Right hindlimb (tissue), 1 donor: ENCODE measurements around the gene MMD2.
"Not testable (repeated sequence)": the region's sequence is repeated elsewhere in the genome, so short reads cannot be mapped to it uniquely, and the experiment has no call there.

ENCODE experiments used
- DNase-seq: peaks from one replicate; pipeline ENCODE4 v3.0.0-alpha.2; 2018

MMD2 gene, protein sequence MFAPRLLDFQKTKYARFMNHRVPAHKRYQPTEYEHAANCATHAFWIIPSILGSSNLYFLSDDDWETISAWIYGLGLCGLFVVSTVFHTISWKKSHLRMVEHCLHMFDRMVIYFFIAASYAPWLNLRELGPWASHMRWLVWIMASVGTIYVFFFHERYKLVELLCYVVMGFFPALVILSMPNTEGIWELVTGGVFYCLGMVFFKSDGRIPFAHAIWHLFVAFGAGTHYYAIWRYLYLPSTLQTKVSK

DNA sequence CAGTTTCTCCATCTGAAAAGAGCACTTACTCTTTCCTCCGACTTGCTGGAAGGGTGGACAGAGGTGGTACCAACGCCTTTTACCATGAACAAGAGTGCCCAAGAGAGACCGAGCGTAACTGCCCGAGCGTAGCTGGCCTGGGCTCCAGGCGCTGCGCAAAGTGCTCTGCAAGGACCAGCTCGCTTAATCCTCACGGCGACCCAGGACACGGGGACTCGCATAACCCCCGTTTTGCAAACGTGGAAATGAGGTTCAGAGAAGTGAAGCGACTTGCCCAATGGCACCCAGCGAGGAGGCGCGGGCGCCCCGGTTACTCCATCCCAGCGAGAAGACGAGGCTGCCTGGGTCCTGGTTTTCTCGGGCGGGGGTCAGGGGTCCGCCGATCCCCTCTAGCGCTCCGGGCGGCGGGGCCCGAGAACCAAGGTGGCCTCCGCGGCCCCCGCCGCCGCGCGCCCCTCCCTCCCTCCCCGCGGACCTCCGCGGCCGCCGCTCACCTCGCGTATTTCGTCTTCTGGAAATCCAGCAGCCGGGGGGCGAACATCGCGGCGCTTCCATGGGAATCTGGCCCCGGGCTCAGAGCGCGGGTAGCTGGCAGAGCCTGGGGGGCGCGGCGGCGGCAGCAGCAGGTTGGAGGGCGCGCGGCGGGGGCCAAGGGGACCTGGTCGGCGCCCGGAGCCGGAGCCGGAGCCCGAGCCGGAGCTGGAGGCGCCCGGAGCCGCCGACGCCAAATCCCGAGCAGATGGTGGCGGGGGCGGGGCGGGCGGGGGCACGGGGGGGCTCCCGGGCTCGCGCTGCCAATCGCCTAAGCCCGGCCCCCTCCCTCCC, at the start of gene MMD2:
Gene MMD2, minus strand, starts transcription at position 711 of the 825 bp plus-strand sequence. Its CDS starts 170 bp downstream, at position 541.
- DNase-seq: no peak

DNA sequence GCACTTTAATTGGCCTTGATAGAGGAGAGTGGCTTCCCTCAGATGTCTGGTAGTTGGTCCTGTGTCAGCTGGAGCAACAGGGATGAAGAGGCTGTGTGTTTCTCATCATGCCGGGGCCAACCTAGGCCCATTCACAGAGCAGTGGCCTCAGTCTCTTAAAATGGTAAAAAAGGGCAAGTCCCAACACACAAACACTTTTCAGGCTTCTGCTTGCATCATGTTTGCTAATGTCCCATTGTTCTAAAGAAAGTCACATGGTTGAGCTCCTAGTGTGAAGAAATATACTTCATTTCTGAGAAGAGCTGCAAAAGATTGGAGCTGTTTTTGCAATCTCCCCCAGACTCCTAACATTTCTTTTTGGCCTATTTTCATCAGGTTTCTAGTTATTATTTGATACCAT, 46.1 kb upstream of the MMD2 start:
- no peak for DNase-seq

DNA sequence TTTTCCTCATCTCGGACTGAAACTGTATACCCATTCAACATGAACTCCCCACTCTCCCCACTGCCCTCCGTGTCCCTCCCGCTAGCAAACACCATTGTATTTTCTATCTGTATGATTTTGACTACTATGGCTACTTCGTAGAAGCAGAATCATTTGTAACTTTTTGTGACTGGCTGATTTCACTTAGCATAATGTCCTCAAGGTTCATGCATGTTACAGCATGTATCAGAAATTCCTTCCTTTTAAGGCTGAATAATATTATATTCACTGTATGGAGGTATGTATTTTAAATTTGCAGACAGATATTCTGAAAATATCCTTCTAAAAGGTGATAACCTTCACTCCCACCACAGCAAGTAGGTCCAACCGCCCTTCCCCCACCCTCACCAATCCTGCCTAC, 42.9 kb upstream of the MMD2 start:
- DNase-seq: no peak

DNA sequence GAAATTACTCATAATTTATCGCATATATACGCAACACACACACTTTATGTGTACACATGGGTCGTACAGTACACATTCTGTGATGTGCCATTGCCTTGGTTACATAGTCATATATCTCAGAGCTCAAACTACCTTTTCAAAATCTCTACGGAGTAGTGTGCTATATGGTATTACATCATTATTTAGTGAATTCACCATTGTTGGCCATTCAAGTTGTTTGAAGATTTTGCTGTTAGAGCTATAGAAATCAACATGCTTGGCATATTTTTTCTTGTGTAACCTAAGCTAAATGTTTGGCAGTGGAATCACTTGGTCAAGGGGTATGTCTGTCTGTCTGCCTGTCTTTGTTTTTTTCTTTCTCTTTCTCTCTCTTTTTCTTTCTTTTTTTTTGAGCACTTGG, 42.0 kb upstream of the MMD2 start:
- DNase-seq: no peak

DNA sequence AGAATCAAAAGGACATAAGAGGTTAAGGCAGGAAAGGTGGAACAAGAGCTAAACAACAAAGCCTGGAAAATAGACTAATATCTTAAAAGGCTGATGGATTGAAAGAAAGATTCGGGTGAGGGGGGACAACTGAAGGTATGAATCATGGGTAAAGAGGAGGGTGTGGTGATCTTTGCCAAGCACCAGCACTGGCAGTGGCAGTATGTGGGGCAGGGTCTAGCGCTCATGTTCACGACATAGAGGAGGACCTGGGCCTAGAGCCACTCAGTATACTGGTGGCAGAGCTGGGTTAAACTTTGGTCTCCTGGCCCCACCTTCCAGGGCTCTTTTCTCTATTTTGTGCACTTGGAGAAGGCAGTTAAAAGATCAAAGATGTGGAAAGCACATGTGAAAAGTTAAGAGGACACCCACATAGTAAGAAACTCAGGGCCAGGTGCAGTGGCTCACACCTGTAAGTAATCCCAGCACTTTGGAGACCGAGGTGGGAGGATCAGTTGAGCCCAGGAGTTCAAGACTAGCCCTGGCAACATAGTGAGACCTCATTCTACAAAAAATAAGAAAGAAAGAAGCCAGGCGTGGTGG, 40.5 kb upstream of the MMD2 start:
- no peak for DNase-seq

DNA sequence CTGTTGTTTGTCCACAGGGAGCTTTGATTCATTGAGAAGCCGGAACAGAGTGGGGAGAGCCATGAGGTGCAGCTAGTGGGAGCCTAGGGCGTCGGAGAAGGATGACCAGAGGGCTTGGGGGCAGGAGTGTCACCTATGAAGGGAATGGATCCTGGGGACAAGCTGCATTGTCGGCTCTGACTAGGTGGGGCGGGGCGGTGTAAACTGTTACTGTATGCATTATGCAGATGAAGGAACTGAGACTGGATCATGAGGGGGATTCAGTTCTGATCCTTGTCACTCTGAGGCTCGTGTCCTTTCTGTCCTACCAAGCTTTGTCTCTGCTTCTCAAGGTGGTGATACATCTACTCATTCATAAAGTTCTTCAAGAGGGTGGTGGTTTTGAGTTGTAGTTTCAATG, 39.9 kb upstream of the MMD2 start:
- DNase-seq: no peak

DNA sequence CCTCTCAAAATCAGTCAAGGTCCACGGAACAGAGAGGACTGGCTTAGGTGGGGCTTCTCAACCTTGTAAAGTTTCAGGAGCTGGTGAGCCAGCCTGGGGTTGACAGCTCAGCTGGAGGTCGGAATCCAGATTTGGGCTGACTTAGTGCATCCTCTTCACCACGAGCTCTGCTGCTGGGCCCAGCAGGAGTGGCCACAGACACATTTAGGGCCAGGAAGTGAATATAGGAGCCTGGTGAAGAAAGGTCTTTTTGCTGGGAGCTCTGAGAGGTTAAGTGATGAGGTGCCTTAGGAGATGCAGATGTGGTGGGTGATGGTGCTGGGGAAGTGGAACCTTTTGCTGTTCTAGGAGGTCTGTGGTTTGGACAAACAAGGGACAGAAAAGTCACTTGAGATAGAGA, 39.3 kb upstream of the MMD2 start:
- DNase-seq: no peak

DNA sequence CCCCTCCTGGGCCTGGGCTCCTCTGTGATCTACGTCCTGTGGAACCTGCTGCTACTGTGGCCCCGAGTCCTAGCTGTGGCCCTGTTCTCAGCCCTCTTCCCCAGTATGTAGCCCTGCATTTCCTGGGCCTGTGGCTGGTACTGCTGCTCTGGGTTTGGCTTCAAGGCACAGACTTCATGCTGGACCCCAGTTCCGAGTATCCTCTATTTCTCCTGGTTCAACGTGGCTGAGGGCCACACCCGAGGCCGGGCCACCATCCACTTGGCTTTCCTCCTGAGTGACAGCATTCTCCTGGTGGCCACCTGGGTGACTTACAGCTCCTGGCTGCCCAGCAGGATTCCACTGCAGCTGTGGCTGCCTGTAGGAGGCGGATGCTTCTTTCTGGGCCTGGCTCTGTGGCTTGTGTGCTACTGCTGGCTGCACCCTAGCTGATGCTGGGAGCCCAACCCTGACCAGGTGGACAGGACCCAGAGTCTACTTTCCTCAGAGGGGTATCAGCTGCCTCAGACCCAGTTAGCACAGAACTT, 37.8 kb upstream of the MMD2 start:
- DNase-seq: no peak

DNA sequence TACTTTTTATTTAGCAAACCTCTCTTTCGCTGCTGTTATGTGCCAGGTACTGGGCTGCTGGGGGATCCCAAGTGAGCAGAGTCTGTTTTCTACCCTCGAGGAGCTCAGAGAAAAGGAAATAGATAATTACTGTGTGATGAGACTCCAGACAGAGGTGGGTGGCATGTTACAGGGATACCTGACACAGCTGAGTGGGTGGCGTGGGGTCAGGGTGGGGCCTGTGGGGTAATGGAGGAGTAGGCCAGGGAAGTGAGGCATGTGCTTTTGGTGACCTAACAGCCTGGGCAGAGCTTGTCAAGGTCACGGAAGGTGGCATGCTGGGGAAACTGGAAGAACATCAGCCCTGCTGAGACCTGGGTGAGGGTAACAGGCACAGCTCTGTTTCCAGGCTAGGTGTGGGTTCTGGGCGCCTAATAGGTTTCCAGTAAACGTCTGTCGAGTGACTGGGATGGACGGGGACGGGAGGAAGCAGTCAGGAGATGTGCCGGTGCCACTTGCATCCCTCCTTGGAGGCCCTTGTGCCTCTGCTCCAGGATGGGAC, 36.5 kb upstream of the MMD2 start:
- no peak for DNase-seq

DNA sequence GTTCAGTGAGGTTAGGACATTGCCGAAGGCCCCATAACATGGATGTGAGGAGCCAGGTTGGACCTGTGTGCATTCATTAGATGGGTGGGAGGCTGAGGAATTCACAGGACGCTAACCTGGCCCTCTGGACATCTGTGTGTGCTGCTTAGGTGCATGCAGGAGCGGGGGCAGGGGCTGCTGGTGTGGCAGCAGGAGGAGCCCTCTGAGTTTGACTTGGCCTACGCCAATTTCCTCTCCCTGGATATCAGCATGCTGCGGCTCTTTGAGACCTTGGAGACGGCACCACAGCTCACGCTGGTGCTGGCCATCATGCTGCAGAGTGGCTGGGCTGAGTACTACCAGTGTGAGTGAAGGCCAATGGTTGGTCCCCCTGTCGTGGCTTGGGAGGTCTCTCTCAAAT, 34.5 kb upstream of the MMD2 start:
- DNase-seq: no peak

DNA sequence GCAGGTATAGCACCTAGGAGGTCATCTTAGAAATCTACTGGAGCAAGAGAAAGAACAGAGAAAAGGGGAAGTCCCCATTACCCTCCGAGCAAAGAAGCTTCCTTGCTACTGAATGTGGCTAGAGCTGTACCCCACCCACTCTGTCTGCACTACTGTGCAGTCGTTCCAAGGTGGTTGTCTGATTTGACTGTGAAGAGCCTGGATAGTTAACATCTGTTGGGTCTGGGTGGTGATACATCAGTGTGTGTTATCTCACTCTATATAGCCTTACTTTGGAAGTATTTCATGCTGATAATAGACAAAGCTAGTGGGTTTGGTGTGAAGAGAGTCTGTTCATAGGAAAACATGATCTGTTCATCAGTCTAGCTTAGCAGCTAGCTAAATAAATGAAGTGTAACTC, 23.8 kb upstream of the MMD2 start:
- DNase-seq: not testable (repeated sequence)

DNA sequence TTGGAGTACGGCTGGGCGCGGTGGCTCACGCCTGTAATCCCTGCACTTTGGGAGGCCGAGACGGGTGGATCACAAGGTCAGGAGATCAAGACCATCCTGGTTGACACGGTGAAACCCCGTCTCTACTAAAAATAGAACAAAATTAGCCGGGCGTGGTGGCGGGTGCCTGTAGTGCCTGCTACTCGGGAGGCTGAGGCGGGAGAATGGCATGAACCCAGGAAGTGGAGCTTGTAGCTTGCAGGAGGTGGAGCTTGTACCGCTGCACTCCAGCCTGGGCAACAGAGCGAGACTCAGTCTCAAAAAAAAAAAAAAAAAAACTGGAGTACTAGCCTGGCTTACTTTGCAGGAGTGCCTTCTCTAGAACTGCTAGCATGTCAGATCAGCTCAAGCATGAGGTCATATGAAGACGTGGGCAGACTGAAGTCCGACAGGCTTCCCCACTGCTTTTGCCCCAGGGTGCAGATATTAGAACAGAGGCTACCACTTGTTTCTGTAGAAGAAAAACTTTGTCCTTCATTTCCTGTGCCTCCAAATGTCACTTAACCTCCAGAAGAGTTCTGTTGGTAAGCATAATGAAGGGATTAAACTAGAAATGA, 22.4 kb upstream of the MMD2 start:
- not testable (repeated sequence) for DNase-seq

DNA sequence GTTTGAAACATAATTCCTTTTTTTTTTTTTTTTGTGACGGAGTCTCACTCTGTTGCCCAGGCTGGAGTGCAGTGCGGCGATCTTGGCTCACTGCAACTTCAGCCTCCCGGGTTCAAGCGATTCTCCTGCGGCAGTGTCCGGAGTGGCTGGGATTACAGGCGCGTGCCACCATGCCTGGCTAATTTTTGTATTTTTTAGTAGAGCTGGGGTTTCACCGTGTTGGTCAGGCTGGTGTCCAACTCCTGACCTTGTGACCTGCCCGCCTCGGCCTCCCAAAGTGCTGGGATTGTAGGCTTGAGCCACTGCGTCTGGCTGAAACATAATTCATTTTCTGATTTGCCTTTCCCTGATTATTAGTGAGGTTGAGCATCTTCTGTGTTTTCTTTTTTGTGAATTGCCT, 16.6 kb upstream of the MMD2 start:
- DNase-seq: not testable (repeated sequence)

DNA sequence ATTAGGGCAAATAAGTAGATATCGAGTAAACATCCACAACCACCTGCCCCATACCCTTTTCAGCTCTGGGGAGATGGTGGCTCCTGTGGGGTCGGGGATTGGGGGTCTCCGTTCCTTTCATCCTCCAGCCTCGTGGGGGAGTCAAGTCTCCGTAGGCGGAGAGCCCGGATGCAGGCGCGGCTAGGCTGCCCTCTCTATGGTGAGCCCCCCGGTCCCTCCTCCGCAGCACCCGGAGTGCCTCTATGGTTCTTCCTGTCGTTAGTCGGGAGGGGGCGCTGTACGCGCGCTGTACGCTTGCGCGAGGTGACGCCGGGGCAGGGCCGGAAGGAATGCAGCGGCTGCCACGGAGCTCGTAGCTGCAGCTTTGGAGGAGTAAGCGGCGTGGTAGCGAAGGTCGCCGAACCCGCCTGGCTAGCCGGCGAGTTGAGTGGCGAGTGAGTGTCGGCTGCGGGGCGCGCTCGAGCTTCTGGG, 14.8 kb upstream of the MMD2 start:
- DNase-seq: peak; percentile 95

DNA sequence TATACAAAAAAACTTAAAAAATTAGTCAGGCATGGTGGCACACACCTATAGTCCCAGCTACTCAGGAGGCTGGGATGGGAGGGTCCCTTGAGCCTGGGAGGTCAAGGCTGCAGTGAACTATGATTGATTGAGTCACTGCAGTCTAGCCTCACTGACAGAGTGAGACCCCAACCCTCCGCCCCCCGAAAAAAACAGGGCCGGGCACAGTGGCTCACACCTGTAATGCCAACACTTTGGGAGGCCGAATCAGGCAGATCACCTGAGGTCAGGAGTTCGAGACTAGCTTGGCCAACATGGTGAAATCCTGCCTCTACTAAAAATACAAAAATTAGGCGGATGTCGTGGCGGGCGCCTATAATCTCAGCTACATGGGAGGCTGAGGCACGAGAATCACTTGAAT, 13.5 kb upstream of the MMD2 start:
- not testable (repeated sequence) for DNase-seq

DNA sequence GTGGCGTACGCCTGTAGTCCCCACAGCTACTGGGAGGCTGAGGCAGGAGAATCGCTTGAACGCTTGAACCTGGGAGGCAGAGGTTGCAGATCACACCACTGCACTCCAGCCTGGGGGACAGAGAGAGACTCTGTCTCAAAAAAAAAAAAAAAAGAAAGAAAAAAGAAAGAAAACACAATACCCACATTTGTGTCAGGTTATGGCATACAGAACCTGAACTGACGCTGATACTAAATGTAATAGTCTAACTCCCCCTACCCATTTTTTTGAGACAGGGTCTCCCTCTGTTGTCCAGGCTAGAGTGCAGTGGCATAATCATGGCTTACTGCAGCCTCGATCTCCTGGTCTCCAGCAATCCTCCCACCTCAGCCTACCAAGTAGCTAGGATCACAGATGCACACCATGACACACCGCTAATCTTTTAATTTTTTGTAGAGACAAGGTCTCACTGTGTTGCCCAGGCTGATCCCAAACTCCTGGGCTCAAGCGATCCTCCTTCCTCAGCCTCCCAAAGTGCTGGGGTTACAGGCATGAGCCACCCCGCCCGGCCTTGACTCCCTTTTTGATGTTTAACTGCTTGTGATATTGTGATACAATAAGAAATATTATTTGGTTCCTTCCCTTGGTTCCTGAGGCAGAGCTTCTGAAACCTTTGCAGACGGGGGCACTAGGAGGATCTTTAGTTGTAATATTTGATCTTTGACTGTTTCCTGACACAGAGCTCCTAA, 6.5 kb upstream of the MMD2 start:
- no peak for DNase-seq

DNA sequence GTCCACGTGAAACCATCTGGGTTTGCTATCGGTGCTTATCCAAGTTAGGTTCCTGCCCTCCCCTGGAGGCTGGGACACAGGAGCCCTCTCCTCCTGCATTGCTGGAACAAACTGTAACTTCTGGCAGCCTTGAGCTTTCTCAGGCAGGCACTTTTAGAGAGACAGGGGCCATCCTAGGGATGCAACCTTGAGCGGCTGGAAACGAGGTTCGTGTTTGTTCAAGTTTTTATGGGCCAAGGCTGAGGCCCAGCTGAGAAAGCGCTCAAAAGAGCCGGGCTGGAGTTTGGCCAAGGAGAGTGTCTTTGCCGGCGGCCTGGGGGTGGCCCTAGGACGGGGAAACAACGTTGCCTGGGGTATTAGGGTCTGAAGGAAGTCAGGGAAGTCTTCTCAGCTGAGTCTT, 5.5 kb upstream of the MMD2 start:
- no peak for DNase-seq

DNA sequence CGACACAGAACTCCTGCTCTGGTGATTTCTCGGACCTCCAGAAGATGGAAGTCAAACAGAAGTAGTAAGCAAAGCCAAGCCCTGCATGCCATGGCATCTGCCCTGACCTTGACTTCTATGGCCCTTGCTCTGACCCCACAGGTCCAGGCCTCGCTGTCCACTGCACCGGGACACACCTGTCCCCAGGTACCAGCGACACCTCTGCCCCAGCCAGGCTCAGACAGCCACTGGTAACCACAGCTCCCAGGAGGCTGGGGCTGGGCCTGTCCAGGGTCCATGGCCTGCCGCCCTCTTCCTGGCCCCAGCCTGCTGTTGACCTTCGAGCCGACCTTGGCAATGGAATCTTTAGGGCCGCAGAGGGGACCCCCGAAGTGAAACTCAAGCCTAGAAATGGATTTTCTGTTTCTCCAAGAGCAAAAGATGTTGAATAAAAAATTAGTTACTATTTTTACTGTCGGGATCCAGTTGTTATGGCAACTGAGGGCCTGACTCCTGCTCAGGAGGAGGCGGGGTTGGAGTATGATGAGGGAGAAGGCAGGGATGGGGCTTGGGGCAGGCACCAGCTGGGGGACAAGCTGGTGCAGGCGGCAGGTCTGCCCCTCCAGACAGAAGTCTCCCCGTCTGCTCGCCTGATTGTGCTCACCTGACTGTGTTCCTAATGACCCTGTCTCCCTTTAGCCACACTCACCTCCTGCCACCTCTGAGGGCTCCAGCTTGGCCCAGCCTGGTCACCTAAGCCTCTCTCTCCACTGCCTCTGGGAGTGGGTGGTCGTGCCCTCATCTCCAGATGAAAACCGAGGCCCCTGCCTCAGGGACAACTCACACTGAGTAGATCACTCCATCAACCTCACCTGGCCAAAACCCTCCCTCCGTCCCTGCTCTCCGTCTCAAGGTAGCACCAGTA, 4.1 kb upstream of the MMD2 start:
- no peak for DNase-seq

DNA sequence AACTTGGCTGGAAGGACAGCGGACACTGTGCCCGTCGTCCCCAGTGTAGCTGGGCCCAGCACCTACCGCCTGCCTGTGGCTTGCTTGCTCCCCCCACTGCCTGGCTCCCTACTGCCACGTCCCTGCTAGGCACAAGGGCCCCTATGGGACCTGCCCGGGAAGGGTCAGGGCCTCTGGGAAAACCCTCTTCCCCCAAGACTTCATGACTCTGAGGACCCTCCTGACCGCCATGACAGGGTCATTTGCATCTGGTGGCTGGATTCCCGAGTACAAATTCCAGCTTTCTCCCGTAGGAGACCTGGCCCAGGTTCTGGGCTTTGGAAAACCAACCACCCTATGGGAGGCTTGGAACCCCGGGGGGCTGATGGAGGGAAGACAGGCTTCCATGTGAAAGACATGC, 1.4 kb upstream of the MMD2 start:
- no peak for DNase-seq

DNA sequence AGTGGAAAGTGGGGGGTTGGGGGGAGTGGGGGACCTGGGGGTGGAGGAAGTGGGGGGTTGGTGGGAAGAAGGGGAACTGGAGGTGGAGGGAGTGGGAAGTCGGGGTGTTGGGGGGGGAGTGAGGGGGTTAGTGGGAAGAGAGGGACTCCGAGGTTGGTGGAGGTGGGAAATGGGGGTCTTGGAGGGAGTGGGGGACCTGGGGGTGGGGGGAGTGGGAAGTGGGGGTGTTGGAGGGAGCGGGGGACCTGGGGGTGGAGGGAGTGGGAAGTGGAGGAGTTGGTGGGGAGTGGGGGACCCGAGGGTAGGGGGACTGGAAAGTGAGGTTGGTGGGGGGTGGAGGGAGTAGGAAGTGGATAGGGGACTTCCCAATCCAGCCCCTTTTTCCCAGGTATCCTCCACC, 906 bp upstream of the MMD2 start:
- no peak for DNase-seq

DNA sequence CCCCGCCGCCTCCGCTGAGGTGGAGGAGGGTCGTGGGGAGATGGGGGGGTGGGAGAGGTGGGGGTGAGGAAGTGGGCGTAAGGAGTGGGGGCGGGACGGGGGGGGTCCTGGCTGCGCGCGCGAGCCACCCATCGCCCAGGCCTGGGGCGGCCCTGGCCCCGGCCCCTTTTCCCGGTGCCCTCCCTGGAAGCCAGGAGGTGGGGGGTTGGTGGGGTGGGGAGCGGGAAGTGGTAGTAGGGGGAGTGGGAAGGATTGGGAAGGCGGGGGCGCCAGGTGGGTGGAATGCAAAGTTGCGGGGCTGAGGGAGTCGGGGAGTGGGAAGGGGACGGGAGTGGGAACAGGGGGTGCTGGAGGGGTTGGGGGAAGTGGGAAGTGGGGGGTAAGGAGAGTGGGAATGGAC, 319 bp upstream of the MMD2 start:
- DNase-seq: no peak
